ENCODE data around the gene RNF8. TPM values are rescaled to one million over a fixed set of nuclear protein-coding genes. Genes with fewer than 3 reads are reported as not detected.
A peak's percentile ranks its signal among the peaks of the same experiment; 100 is the strongest.

The RNF8 gene
- total RNA-seq, 1 experiment from 2014 or later: 35.9 TPM

DNA sequence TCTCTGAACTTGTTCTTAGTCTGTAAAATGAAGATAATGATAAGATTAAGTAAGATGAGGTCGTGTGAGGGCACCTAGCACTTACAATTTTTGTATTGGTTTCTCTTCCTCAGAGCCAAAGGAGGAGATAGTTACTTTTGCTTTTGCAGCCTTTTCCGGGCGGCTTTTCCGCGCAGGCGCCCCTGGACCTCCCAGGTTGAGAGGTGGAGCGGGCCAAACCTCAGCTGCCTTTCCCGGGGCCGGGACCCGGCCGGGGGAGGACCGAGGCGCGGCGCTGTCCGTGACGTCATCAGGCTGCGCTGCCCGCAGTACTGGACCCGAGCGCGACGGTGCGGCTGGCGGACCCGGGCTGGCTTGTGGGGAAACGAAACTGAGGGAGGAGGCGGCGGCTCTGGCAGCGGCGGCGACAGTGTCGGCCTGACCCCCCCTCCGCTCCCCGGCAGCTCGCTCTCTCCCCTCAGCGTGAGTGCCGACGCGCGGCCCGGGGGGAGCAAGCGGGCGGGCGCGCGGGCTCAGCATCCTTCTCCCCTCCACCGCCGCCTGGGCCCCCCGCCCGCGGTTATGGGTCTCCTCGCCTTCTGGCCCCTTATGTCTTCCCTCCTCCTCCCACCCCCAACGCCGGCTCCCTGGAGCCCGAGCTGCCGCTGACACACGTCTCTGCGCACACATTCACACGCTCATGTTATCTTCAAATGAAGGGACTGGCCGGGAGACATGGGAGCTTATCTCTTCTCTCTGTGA is 79.3 kb downstream of the RNF8 start, which contains the start of gene CMTR1:
Gene CMTR1, plus strand, starts transcription at position 306 of the 741 bp plus-strand sequence. CDS start 2,409 bp downstream, outside the sequence.
- H3K4me1 Mint-ChIP-seq: peaks cover 17% of the 10 kb centered on the region
- POLR2A ChIA-PET: interaction anchor here (0.6 to 1.5 kb wide), 4 partner anchors 10 to 108 kb away, joined by 3 to 5 read pairs (median 3); no protein-coding TSS in a partner anchor
- H3K36me3 Mint-ChIP-seq: peaks cover 6% of the 10 kb centered on the region
- CTCF ChIA-PET: interaction anchor here (0.8 to 1.8 kb wide), 2 partner anchors 83 to 215 kb away, joined by 3 to 7 read pairs; no protein-coding TSS in a partner anchor
- peak within 1 kb of the TSS; percentile 71 for H3K4me3 Mint-ChIP-seq
- DNase-seq (ENCODE audit: low spot score) (peak; percentile 96), ATAC-seq (peak; percentile 98)
- no peaks in the 10 kb centered on the region; the same call in 1 of the 2 replicates for H3K27me3 Mint-ChIP-seq (ENCODE audit: low read depth)
- no peaks in the 10 kb centered on the region for H3K9me3 Mint-ChIP-seq
- H3K27ac Mint-ChIP-seq: peak within 1 kb of the TSS; percentile 70
- TF ChIP-seq FOXJ3 (CRISPR knock-in tag; IDR thresholded peaks at IDR 0.05; ENCODE audit: borderline replicate concordance): no peak
- 0 out of 2 replicates have a peak, but pooled peaks have one; percentile 63 for TF ChIP-seq NFE2L1 (CRISPR knock-in tag; IDR thresholded peaks at IDR 0.05)
- TF ChIP-seq, protein P1, sequence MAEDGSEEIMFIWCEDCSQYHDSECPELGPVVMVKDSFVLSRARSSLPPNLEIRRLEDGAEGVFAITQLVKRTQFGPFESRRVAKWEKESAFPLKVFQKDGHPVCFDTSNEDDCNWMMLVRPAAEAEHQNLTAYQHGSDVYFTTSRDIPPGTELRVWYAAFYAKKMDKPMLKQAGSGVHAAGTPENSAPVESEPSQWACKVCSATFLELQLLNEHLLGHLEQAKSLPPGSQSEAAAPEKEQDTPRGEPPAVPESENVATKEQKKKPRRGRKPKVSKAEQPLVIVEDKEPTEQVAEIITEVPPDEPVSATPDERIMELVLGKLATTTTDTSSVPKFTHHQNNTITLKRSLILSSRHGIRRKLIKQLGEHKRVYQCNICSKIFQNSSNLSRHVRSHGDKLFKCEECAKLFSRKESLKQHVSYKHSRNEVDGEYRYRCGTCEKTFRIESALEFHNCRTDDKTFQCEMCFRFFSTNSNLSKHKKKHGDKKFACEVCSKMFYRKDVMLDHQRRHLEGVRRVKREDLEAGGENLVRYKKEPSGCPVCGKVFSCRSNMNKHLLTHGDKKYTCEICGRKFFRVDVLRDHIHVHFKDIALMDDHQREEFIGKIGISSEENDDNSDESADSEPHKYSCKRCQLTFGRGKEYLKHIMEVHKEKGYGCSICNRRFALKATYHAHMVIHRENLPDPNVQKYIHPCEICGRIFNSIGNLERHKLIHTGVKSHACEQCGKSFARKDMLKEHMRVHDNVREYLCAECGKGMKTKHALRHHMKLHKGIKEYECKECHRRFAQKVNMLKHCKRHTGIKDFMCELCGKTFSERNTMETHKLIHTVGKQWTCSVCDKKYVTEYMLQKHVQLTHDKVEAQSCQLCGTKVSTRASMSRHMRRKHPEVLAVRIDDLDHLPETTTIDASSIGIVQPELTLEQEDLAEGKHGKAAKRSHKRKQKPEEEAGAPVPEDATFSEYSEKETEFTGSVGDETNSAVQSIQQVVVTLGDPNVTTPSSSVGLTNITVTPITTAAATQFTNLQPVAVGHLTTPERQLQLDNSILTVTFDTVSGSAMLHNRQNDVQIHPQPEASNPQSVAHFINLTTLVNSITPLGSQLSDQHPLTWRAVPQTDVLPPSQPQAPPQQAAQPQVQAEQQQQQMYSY (CRISPR knock-in tag; IDR thresholded peaks at IDR 0.05): no peak
- TF ChIP-seq, protein P2, sequence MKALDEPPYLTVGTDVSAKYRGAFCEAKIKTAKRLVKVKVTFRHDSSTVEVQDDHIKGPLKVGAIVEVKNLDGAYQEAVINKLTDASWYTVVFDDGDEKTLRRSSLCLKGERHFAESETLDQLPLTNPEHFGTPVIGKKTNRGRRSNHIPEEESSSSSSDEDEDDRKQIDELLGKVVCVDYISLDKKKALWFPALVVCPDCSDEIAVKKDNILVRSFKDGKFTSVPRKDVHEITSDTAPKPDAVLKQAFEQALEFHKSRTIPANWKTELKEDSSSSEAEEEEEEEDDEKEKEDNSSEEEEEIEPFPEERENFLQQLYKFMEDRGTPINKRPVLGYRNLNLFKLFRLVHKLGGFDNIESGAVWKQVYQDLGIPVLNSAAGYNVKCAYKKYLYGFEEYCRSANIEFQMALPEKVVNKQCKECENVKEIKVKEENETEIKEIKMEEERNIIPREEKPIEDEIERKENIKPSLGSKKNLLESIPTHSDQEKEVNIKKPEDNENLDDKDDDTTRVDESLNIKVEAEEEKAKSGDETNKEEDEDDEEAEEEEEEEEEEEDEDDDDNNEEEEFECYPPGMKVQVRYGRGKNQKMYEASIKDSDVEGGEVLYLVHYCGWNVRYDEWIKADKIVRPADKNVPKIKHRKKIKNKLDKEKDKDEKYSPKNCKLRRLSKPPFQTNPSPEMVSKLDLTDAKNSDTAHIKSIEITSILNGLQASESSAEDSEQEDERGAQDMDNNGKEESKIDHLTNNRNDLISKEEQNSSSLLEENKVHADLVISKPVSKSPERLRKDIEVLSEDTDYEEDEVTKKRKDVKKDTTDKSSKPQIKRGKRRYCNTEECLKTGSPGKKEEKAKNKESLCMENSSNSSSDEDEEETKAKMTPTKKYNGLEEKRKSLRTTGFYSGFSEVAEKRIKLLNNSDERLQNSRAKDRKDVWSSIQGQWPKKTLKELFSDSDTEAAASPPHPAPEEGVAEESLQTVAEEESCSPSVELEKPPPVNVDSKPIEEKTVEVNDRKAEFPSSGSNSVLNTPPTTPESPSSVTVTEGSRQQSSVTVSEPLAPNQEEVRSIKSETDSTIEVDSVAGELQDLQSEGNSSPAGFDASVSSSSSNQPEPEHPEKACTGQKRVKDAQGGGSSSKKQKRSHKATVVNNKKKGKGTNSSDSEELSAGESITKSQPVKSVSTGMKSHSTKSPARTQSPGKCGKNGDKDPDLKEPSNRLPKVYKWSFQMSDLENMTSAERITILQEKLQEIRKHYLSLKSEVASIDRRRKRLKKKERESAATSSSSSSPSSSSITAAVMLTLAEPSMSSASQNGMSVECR (CRISPR knock-in tag; IDR thresholded peaks at IDR 0.05; ENCODE audit: borderline replicate concordance): peak; percentile 90; the same call in 1 of the 2 replicates
- TF ChIP-seq, protein P3, sequence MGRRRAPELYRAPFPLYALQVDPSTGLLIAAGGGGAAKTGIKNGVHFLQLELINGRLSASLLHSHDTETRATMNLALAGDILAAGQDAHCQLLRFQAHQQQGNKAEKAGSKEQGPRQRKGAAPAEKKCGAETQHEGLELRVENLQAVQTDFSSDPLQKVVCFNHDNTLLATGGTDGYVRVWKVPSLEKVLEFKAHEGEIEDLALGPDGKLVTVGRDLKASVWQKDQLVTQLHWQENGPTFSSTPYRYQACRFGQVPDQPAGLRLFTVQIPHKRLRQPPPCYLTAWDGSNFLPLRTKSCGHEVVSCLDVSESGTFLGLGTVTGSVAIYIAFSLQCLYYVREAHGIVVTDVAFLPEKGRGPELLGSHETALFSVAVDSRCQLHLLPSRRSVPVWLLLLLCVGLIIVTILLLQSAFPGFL (CRISPR knock-in tag; IDR thresholded peaks at IDR 0.05; ENCODE audit: borderline replicate concordance): no peak
- TF ChIP-seq, protein P4, sequence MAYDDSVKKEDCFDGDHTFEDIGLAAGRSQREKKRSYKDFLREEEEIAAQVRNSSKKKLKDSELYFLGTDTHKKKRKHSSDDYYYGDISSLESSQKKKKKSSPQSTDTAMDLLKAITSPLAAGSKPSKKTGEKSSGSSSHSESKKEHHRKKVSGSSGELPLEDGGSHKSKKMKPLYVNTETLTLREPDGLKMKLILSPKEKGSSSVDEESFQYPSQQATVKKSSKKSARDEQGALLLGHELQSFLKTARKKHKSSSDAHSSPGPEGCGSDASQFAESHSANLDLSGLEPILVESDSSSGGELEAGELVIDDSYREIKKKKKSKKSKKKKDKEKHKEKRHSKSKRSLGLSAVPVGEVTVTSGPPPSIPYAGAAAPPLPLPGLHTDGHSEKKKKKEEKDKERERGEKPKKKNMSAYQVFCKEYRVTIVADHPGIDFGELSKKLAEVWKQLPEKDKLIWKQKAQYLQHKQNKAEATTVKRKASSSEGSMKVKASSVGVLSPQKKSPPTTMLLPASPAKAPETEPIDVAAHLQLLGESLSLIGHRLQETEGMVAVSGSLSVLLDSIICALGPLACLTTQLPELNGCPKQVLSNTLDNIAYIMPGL (CRISPR knock-in tag; IDR thresholded peaks at IDR 0.05): peak; percentile 55; the same call in 1 of the 2 replicates
- no peak for TF ChIP-seq NFYB (CRISPR knock-in tag; conservative IDR thresholded peaks at IDR 0.05; ENCODE audit: low read depth)
- 0 out of 2 replicates have a peak, but pooled peaks have one; percentile 70 for TF ChIP-seq TEAD1 (CRISPR knock-in tag; IDR thresholded peaks at IDR 0.05)
- TF ChIP-seq, protein P5, sequence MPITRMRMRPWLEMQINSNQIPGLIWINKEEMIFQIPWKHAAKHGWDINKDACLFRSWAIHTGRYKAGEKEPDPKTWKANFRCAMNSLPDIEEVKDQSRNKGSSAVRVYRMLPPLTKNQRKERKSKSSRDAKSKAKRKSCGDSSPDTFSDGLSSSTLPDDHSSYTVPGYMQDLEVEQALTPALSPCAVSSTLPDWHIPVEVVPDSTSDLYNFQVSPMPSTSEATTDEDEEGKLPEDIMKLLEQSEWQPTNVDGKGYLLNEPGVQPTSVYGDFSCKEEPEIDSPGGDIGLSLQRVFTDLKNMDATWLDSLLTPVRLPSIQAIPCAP (CRISPR knock-in tag; IDR thresholded peaks at IDR 0.05): no peak
- TF ChIP-seq, protein P6, sequence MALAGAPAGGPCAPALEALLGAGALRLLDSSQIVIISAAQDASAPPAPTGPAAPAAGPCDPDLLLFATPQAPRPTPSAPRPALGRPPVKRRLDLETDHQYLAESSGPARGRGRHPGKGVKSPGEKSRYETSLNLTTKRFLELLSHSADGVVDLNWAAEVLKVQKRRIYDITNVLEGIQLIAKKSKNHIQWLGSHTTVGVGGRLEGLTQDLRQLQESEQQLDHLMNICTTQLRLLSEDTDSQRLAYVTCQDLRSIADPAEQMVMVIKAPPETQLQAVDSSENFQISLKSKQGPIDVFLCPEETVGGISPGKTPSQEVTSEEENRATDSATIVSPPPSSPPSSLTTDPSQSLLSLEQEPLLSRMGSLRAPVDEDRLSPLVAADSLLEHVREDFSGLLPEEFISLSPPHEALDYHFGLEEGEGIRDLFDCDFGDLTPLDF (CRISPR knock-in tag; IDR thresholded peaks at IDR 0.05): no peak
- TF ChIP-seq ZNF219 (CRISPR knock-in tag; IDR thresholded peaks at IDR 0.05; ENCODE audit: borderline replicate concordance): no peak
- TF ChIP-seq, protein P7, sequence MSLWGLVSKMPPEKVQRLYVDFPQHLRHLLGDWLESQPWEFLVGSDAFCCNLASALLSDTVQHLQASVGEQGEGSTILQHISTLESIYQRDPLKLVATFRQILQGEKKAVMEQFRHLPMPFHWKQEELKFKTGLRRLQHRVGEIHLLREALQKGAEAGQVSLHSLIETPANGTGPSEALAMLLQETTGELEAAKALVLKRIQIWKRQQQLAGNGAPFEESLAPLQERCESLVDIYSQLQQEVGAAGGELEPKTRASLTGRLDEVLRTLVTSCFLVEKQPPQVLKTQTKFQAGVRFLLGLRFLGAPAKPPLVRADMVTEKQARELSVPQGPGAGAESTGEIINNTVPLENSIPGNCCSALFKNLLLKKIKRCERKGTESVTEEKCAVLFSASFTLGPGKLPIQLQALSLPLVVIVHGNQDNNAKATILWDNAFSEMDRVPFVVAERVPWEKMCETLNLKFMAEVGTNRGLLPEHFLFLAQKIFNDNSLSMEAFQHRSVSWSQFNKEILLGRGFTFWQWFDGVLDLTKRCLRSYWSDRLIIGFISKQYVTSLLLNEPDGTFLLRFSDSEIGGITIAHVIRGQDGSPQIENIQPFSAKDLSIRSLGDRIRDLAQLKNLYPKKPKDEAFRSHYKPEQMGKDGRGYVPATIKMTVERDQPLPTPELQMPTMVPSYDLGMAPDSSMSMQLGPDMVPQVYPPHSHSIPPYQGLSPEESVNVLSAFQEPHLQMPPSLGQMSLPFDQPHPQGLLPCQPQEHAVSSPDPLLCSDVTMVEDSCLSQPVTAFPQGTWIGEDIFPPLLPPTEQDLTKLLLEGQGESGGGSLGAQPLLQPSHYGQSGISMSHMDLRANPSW (CRISPR knock-in tag; conservative IDR thresholded peaks at IDR 0.05; ENCODE audit: low read depth): no peak
- TF ChIP-seq, protein P8, sequence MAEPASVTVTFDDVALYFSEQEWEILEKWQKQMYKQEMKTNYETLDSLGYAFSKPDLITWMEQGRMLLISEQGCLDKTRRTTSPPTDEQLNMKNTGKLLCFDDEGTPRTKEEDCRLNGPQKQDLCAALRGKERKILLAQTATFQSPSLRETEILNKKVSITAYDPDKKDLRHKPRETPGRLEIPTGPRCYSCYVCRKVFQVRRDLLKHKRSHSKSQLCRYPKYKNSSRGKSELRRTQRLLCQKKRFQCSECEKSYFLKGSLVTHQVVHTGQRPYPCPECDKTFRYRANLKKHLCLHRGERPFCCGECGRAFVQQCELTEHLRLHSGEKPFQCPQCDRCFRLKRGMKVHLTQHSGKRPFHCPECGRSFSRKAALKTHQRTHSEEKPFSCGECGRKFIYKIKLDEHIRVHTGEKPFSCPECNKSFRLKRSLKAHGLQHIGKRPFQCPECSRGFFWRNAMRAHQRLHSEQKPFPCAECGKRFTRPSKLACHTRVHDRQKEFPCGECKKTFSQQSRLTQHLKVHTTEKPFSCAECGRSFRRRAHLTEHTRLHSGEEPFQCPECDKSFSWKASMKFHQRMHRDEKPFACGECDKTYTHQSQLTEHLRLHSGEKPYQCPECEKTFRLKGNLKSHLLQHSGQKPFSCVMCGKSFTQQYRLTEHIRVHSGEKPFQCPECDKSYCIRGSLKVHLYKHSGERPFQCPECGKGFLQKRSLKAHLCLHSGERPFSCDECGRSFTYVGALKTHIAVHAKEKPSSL (CRISPR knock-in tag; conservative IDR thresholded peaks at IDR 0.05): no peak
- no peak for TF ChIP-seq ZNF416 (CRISPR knock-in tag; IDR thresholded peaks at IDR 0.05)
- no peak for TF ChIP-seq PRRX2 (CRISPR knock-in tag; IDR thresholded peaks at IDR 0.05)

Measured in WTC11 (cell line).